GM19025 (cell line): ENCODE results near the gene GNG3.
A peak's percentile ranks its signal among the peaks of the same experiment; 100 is the strongest.

ENCODE experiments used
- ATAC-seq: cut with Tn5 transposase; IDR thresholded peaks from one replicate; pipeline ENCODE4 v1.9.1; 2021; ENCODE audit warnings: mild to moderate bottlenecking, low read depth, moderate library complexity; ENCODE audit not compliant: unreplicated experiment

GNG3 gene

GRCh38 chr11:62753736-62754603 lies 46.5 kb downstream of the GNG3 start, which contains the start of gene ZBTB3:
Gene ZBTB3, minus strand, starts transcription at chr11:62754160. Its CDS starts 496 bp downstream, at chr11:62753664.
- peak; percentile 92 for ATAC-seq

GRCh38 chr11:62755086-62755615 lies 47.7 kb downstream of the GNG3 start:
- ATAC-seq = no peak

GRCh38 chr11:62757846-62758788 lies 50.6 kb downstream of the GNG3 start:
- no peak for ATAC-seq
